Subcutaneous adipose tissue (tissue), 4 donors: ENCODE data around the gene CEACAM18. TPM values are rescaled to one million over a fixed set of nuclear protein-coding genes. Genes with fewer than 3 reads are reported as not detected.

Experiments used
- CTCF ChIP-seq: fragments of 450-650 bp; IDR thresholded peaks from one replicate; pipeline ENCODE4 v1.5.1; 2016; ENCODE audit warnings: low read depth, mild to moderate bottlenecking, control low read depth, antibody characterized with exemption, moderate library complexity
- total RNA-seq, 4 donors: library from RNA; depleted of rRNA; stranded (reverse); fragments of >200 nt; gene quantifications; one replicate each; pipeline ENCODE4 v1.1.0, GENCODE V29; 2016

CEACAM18 gene
- total RNA-seq, 4 donors from 2014 or later, result not detected

- TF ChIP-seq CTCF, result no peak
These were observed 20.9 kb upstream of the CEACAM18 start for GRCh38 chr19:51457351-51458013.

- no peak for TF ChIP-seq CTCF
These were observed 20.2 kb upstream of the CEACAM18 start, which contains the start of gene SIGLEC8 for GRCh38 chr19:51458051-51458645. Gene SIGLEC8, minus strand, starts transcription at chr19:51458454. Its CDS starts 67 bp downstream, at chr19:51458387.

GRCh38 chr19:51458899-51459505 lies 19.3 kb upstream of the CEACAM18 start:
- no peak for TF ChIP-seq CTCF

- TF ChIP-seq CTCF, result no peak
These were observed 18.0 kb upstream of the CEACAM18 start for GRCh38 chr19:51460164-51460992.

GRCh38 chr19:51461723-51462161 lies 16.6 kb upstream of the CEACAM18 start:
- TF ChIP-seq CTCF, result no peak

- TF ChIP-seq CTCF, result no peak
These were observed 16.1 kb upstream of the CEACAM18 start for GRCh38 chr19:51462276-51462675.
